SK-N-SH treated with all-trans-retinoic acid at 6 μM for 48 hours (cell line): ENCODE results near the gene HS3ST4.

Experiments used
- ARNTL ChIP-seq: fragments of 450-650 bp; formaldehyde crosslinking; IDR thresholded peaks from 2 replicates; pipeline ENCODE4 v1.5.0; 2020; ENCODE audit warnings: low read depth, mild to moderate bottlenecking, moderate library complexity, borderline replicate concordance
- OSR1 ChIP-seq: fragments of 250-450 bp; sonication (Bioruptor Pico); IDR thresholded peaks from 2 replicates; pipeline ENCODE4 v1.8.0; 2022; ENCODE audit warnings: moderate library complexity, mild to moderate bottlenecking, inconsistent platforms
- ZFP3 ChIP-seq: fragments of 250-450 bp; sonication (Bioruptor Pico); IDR thresholded peaks from 2 replicates; pipeline ENCODE4 v1.5.0; 2020; ENCODE audit warnings: mild to moderate bottlenecking, moderate library complexity
- ZNF8 ChIP-seq: fragments of 450-650 bp; formaldehyde crosslinking; IDR thresholded peaks from 2 replicates; pipeline ENCODE4 v1.5.0; 2020; ENCODE audit warnings: mild to moderate bottlenecking, moderate library complexity
- TF ChIP-seq, protein P1 (sequence below): fragments of 250-450 bp; sonication (Bioruptor Pico); IDR thresholded peaks from 2 replicates; pipeline ENCODE4 v1.5.1; 2021; ENCODE audit warnings: mild to moderate bottlenecking, moderate library complexity

DNA sequence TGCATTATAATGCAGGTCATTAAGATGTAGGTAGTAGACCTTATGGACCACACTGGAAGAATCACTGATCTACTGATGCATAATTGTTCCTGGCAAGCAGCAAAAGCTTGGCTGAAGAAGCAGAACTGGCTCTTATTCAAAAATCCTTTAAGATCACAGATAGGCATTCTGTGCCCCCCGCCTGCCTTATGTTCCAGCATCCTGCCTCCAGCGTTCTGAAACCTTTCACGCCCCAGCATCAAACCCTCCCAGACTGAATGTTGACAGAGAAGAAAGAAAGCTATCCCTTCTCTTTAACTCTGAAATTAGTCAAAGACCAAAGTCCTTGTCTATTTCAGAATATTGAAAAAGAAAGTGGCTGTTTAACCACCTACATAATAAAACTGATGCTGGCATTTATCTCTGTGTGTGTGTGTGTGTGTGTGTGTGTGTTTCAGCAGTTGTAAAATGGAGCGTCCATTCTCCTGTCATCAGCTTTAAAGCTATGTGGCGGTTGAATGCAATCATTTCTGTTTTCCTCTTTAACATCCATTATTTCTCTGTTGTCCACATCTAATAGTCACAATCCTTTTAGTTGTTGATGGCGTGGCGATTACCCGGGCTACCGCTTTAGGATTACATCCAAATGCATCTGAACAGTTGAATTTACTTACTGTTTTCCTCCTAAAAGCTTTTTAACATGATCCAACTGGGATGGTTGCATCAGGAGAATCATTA, 350.4 kb downstream of the HS3ST4 start:
- TF ChIP-seq ZFP3 (CRISPR knock-in tag) (no peak), ZNF8 (CRISPR knock-in tag) (no peak), OSR1 (CRISPR knock-in tag) (no peak), ARNTL (CRISPR knock-in tag) (no peak)
- TF ChIP-seq, protein P1, sequence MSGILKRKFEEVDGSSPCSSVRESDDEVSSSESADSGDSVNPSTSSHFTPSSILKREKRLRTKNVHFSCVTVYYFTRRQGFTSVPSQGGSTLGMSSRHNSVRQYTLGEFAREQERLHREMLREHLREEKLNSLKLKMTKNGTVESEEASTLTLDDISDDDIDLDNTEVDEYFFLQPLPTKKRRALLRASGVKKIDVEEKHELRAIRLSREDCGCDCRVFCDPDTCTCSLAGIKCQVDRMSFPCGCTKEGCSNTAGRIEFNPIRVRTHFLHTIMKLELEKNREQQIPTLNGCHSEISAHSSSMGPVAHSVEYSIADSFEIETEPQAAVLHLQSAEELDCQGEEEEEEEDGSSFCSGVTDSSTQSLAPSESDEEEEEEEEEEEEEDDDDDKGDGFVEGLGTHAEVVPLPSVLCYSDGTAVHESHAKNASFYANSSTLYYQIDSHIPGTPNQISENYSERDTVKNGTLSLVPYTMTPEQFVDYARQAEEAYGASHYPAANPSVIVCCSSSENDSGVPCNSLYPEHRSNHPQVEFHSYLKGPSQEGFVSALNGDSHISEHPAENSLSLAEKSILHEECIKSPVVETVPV (CRISPR knock-in tag), result no peak
